ENCODE measurements around the gene CPEB4.
A peak's percentile ranks its signal among the peaks of the same experiment; 100 is the strongest.

Gene CPEB4

GRCh38 chr5:173890195-173890991 is 2.2 kb downstream of the CPEB4 start:
- Histone ChIP-seq H3K4me1 (ENCODE audit: control insufficient read depth in 1 of 2, insufficient read depth in 2 of 2, low read length in 2 of 2) (peaks cover under 1 to 26% of the 10 kb centered on the region in 2 donors), H3K27ac (ENCODE audit: low read length) (peak overlapping the region; percentile 82), H3K9me3 (ENCODE audit: control insufficient read depth in 1 of 2, low read length in 2 of 2) (no peaks in the 10 kb centered on the region), H3K4me3 (ENCODE audit: low read depth in 1 of 2, low read length in 2 of 2) (peak overlapping the region; percentile 61 to 90), H3K27me3 (ENCODE audit: low read depth, low read length) (no peaks in the 10 kb centered on the region), H3K36me3 (ENCODE audit: control insufficient read depth in 1 of 2, insufficient read depth in 2 of 2, low read length in 2 of 2) (no peaks in the 10 kb centered on the region)

- H3K27me3 ChIP-seq (ENCODE audit: low read depth, low read length), result no peaks in the 10 kb centered on the region
- H3K9me3 ChIP-seq (ENCODE audit: control insufficient read depth in 1 of 2, low read length in 2 of 2), result no peaks in the 10 kb centered on the region
- H3K36me3 ChIP-seq (ENCODE audit: control insufficient read depth in 1 of 2, insufficient read depth in 2 of 2, low read length in 2 of 2), result no peaks in the 10 kb centered on the region
- H3K4me1 ChIP-seq (ENCODE audit: control insufficient read depth in 1 of 2, insufficient read depth in 2 of 2, low read length in 2 of 2), result peaks cover 0 to 26% of the 10 kb centered on the region in 2 donors
- H3K4me3 ChIP-seq (ENCODE audit: low read depth in 1 of 2, low read length in 2 of 2), result peak overlapping the region; percentile 61 to 90
- peak overlapping the region; percentile 50 for H3K27ac ChIP-seq (ENCODE audit: low read length)
Measured at GRCh38 chr5:173891308-173892116, 3.4 kb downstream of the CPEB4 start.

- Histone ChIP-seq H3K27me3 (ENCODE audit: low read depth, low read length) (no peaks in the 10 kb centered on the region), H3K27ac (ENCODE audit: low read length) (no peak overlapping the region), H3K4me1 (ENCODE audit: control insufficient read depth in 1 of 2, insufficient read depth in 2 of 2, low read length in 2 of 2) (peaks cover 0 to 30% of the 10 kb centered on the region in 2 donors), H3K9me3 (ENCODE audit: control insufficient read depth in 1 of 2, low read length in 2 of 2) (no peaks in the 10 kb centered on the region), H3K36me3 (ENCODE audit: control insufficient read depth in 1 of 2, insufficient read depth in 2 of 2, low read length in 2 of 2) (no peaks in the 10 kb centered on the region), H3K4me3 (ENCODE audit: low read depth in 1 of 2, low read length in 2 of 2) (peak overlapping the region; percentile 61 to 90)
Measured at GRCh38 chr5:173893192-173893561, 5.0 kb downstream of the CPEB4 start.

GRCh38 chr5:173895401-173896165 is 7.4 kb downstream of the CPEB4 start:
- Histone ChIP-seq H3K9me3 (ENCODE audit: control insufficient read depth in 1 of 2, low read length in 2 of 2) (no peaks in the 10 kb centered on the region), H3K4me1 (ENCODE audit: control insufficient read depth in 1 of 2, insufficient read depth in 2 of 2, low read length in 2 of 2) (peaks cover 0 to 29% of the 10 kb centered on the region in 2 donors), H3K27me3 (ENCODE audit: low read depth, low read length) (no peaks in the 10 kb centered on the region), H3K36me3 (ENCODE audit: control insufficient read depth in 1 of 2, insufficient read depth in 2 of 2, low read length in 2 of 2) (no peaks in the 10 kb centered on the region), H3K27ac (ENCODE audit: low read length) (no peak overlapping the region), H3K4me3 (ENCODE audit: low read depth in 1 of 2, low read length in 2 of 2) (no peak overlapping the region)

GRCh38 chr5:173896631-173897030 is 8.5 kb downstream of the CPEB4 start:
- no peaks in the 10 kb centered on the region for H3K27me3 ChIP-seq (ENCODE audit: low read depth, low read length)
- H3K9me3 ChIP-seq (ENCODE audit: control insufficient read depth in 1 of 2, low read length in 2 of 2), result no peaks in the 10 kb centered on the region
- peaks cover 0 to 31% of the 10 kb centered on the region in 2 donors for H3K4me1 ChIP-seq (ENCODE audit: control insufficient read depth in 1 of 2, insufficient read depth in 2 of 2, low read length in 2 of 2)
- no peak overlapping the region for H3K27ac ChIP-seq (ENCODE audit: low read length)
- no peak overlapping the region for H3K4me3 ChIP-seq (ENCODE audit: low read depth in 1 of 2, low read length in 2 of 2)
- no peaks in the 10 kb centered on the region for H3K36me3 ChIP-seq (ENCODE audit: control insufficient read depth in 1 of 2, insufficient read depth in 2 of 2, low read length in 2 of 2)

GRCh38 chr5:173901705-173902104 is 13.6 kb downstream of the CPEB4 start:
- Histone ChIP-seq H3K36me3 (ENCODE audit: control insufficient read depth in 1 of 2, insufficient read depth in 2 of 2, low read length in 2 of 2) (no peaks in the 10 kb centered on the region), H3K27me3 (ENCODE audit: low read depth, low read length) (no peaks in the 10 kb centered on the region), H3K27ac (ENCODE audit: low read length) (no peak overlapping the region), H3K9me3 (ENCODE audit: control insufficient read depth in 1 of 2, low read length in 2 of 2) (no peaks in the 10 kb centered on the region), H3K4me1 (ENCODE audit: control insufficient read depth in 1 of 2, insufficient read depth in 2 of 2, low read length in 2 of 2) (peaks cover 0 to 38% of the 10 kb centered on the region in 2 donors), H3K4me3 (ENCODE audit: low read depth in 1 of 2, low read length in 2 of 2) (no peak overlapping the region)

GRCh38 chr5:173902334-173902733 is 14.2 kb downstream of the CPEB4 start:
- Histone ChIP-seq H3K9me3 (ENCODE audit: control insufficient read depth in 1 of 2, low read length in 2 of 2) (no peaks in the 10 kb centered on the region), H3K27me3 (ENCODE audit: low read depth, low read length) (no peaks in the 10 kb centered on the region), H3K27ac (ENCODE audit: low read length) (peak overlapping the region; percentile 33), H3K4me3 (ENCODE audit: low read depth in 1 of 2, low read length in 2 of 2) (no peak overlapping the region), H3K4me1 (ENCODE audit: control insufficient read depth in 1 of 2, insufficient read depth in 2 of 2, low read length in 2 of 2) (peaks cover 0 to 36% of the 10 kb centered on the region in 2 donors), H3K36me3 (ENCODE audit: control insufficient read depth in 1 of 2, insufficient read depth in 2 of 2, low read length in 2 of 2) (no peaks in the 10 kb centered on the region)

- H3K4me3 ChIP-seq (ENCODE audit: low read depth in 1 of 2, low read length in 2 of 2), result no peak overlapping the region
- H3K9me3 ChIP-seq (ENCODE audit: control insufficient read depth in 1 of 2, low read length in 2 of 2), result no peaks in the 10 kb centered on the region
- no peaks in the 10 kb centered on the region for H3K36me3 ChIP-seq (ENCODE audit: control insufficient read depth in 1 of 2, insufficient read depth in 2 of 2, low read length in 2 of 2)
- peak overlapping the region; percentile 6 for H3K27ac ChIP-seq (ENCODE audit: low read length)
- peaks cover 1 to 39% of the 10 kb centered on the region in 2 donors for H3K4me1 ChIP-seq (ENCODE audit: control insufficient read depth in 1 of 2, insufficient read depth in 2 of 2, low read length in 2 of 2)
- H3K27me3 ChIP-seq (ENCODE audit: low read depth, low read length), result no peaks in the 10 kb centered on the region
Measured at GRCh38 chr5:173902743-173903142, 14.6 kb downstream of the CPEB4 start.

GRCh38 chr5:173903396-173904140 is 15.4 kb downstream of the CPEB4 start:
- Histone ChIP-seq H3K4me3 (ENCODE audit: low read depth in 1 of 2, low read length in 2 of 2) (no peak overlapping the region), H3K27ac (ENCODE audit: low read length) (peak overlapping the region; percentile 6), H3K4me1 (ENCODE audit: control insufficient read depth in 1 of 2, insufficient read depth in 2 of 2, low read length in 2 of 2) (peaks cover 8 to 43% of the 10 kb centered on the region in 2 donors)

GRCh38 chr5:173904151-173904550 is 16.0 kb downstream of the CPEB4 start:
- H3K27ac ChIP-seq (ENCODE audit: low read length), result no peak overlapping the region
- H3K9me3 ChIP-seq (ENCODE audit: control insufficient read depth in 1 of 2, low read length in 2 of 2), result no peaks in the 10 kb centered on the region
- no peaks in the 10 kb centered on the region for H3K36me3 ChIP-seq (ENCODE audit: control insufficient read depth in 1 of 2, insufficient read depth in 2 of 2, low read length in 2 of 2)
- no peak overlapping the region for H3K4me3 ChIP-seq (ENCODE audit: low read depth in 1 of 2, low read length in 2 of 2)
- no peaks in the 10 kb centered on the region for H3K27me3 ChIP-seq (ENCODE audit: low read depth, low read length)
- H3K4me1 ChIP-seq (ENCODE audit: control insufficient read depth in 1 of 2, insufficient read depth in 2 of 2, low read length in 2 of 2), result peaks cover 8 to 46% of the 10 kb centered on the region in 2 donors

More at GRCh38 chr5:173903396-173904140, 15.4 kb downstream of the CPEB4 start:
- Histone ChIP-seq H3K27me3 (ENCODE audit: low read depth, low read length) (no peaks in the 10 kb centered on the region), H3K36me3 (ENCODE audit: control insufficient read depth in 1 of 2, insufficient read depth in 2 of 2, low read length in 2 of 2) (no peaks in the 10 kb centered on the region), H3K9me3 (ENCODE audit: control insufficient read depth in 1 of 2, low read length in 2 of 2) (no peaks in the 10 kb centered on the region)
